ENCODE data around the gene BAMBI. TPM values are rescaled to one million over a fixed set of nuclear protein-coding genes. Genes with fewer than 3 reads are reported as not detected.

BAMBI gene
- 12.6 and 16.0 TPM in 2 replicates for total RNA-seq

GRCh38 chr10:28676968-28677887 is at the start of gene BAMBI:
BAMBI (plus strand) TSS chr10:28677521; CDS start chr10:28677898, 377 bp downstream.
- DNase-seq (ENCODE audit: low read depth): no peak
- TF ChIP-seq CTCF (conservative IDR thresholded peaks at IDR 0.05; ENCODE audit: low read depth, low read length): peak; percentile 46

GRCh38 chr10:28628184-28628893 is 49.0 kb upstream of the BAMBI start:
- TF ChIP-seq CTCF (conservative IDR thresholded peaks at IDR 0.05; ENCODE audit: low read depth, low read length): peak; percentile 96
- DNase-seq (ENCODE audit: low read depth): peak; percentile 25
- H3K4me3 ChIP-seq (ENCODE audit: low read depth, low read length): no peak overlapping the region

More at GRCh38 chr10:28676968-28677887, at the start of gene BAMBI:
- peak within 1 kb of the TSS; percentile 82 for H3K4me3 ChIP-seq (ENCODE audit: low read depth, low read length)

- H3K4me3 ChIP-seq (ENCODE audit: low read depth, low read length): no peak overlapping the region
- DNase-seq (ENCODE audit: low read depth): peak; percentile 33
- no peak for TF ChIP-seq CTCF (conservative IDR thresholded peaks at IDR 0.05; ENCODE audit: low read depth, low read length)
These were observed 45.3 kb upstream of the BAMBI start for GRCh38 chr10:28631896-28632583.

- DNase-seq (ENCODE audit: low read depth): peak; percentile 10
- no peak for TF ChIP-seq CTCF (conservative IDR thresholded peaks at IDR 0.05; ENCODE audit: low read depth, low read length)
- H3K4me3 ChIP-seq (ENCODE audit: low read depth, low read length): no peak overlapping the region
These were observed 44.8 kb upstream of the BAMBI start for GRCh38 chr10:28632584-28632945.

GRCh38 chr10:28633750-28634149 is 43.6 kb upstream of the BAMBI start:
- DNase-seq (ENCODE audit: low read depth): peak; percentile 37
- H3K4me3 ChIP-seq (ENCODE audit: low read depth, low read length): no peak overlapping the region
- no peak for TF ChIP-seq CTCF (conservative IDR thresholded peaks at IDR 0.05; ENCODE audit: low read depth, low read length)

GRCh38 chr10:28637346-28637745 is 40.0 kb upstream of the BAMBI start:
- no peak for TF ChIP-seq CTCF (conservative IDR thresholded peaks at IDR 0.05; ENCODE audit: low read depth, low read length)
- H3K4me3 ChIP-seq (ENCODE audit: low read depth, low read length): no peak overlapping the region
- no peak for DNase-seq (ENCODE audit: low read depth)
